Astrocyte (in vitro differentiated cells and primary cell): ENCODE results near the gene CTNND2.

Source experiments
- EZH2 ChIP-seq: IDR thresholded peaks from 2 replicates; pipeline ENCODE4 v1.6.1; 2012; ENCODE audit warnings: mild to moderate bottlenecking, low read length, inconsistent platforms; ENCODE audit not compliant: insufficient read depth
- TF ChIP-seq, protein P1 (sequence below): IDR thresholded peaks from 2 replicates; pipeline ENCODE4 v1.5.1; 2011; ENCODE audit warnings: low read depth, mild to moderate bottlenecking, inconsistent platforms, low read length, moderate library complexity; ENCODE audit not compliant: insufficient read depth

DNA sequence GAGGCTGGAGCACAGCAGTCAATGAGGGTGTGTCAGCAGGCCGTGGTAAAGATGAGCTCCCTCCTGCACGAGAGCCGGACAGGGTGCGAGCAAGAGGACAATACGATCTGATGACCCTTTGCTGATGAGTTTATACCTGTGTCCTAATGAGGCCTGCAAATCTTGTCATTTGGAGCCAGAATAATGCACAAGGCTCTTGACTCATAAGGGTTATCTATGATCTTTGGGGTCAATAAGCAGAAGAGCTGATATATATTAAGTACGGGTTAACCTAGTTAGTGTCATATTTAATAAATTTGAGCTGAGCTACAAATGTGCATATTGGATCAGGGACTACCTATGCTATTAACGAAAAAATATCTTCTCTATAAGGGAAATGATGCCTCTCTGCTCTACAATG, 46.9 kb downstream of the CTNND2 start:
- no peak for TF ChIP-seq EZH2
- TF ChIP-seq, protein P1, sequence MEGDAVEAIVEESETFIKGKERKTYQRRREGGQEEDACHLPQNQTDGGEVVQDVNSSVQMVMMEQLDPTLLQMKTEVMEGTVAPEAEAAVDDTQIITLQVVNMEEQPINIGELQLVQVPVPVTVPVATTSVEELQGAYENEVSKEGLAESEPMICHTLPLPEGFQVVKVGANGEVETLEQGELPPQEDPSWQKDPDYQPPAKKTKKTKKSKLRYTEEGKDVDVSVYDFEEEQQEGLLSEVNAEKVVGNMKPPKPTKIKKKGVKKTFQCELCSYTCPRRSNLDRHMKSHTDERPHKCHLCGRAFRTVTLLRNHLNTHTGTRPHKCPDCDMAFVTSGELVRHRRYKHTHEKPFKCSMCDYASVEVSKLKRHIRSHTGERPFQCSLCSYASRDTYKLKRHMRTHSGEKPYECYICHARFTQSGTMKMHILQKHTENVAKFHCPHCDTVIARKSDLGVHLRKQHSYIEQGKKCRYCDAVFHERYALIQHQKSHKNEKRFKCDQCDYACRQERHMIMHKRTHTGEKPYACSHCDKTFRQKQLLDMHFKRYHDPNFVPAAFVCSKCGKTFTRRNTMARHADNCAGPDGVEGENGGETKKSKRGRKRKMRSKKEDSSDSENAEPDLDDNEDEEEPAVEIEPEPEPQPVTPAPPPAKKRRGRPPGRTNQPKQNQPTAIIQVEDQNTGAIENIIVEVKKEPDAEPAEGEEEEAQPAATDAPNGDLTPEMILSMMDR: no peak
